Aorta (tissue), 5 donors: ENCODE results near the gene STK32A. TPM values are rescaled to one million over a fixed set of nuclear protein-coding genes. Genes with fewer than 3 reads are reported as not detected.
A peak's percentile ranks its signal among the peaks of the same experiment; 100 is the strongest.

Experiments
- ATAC-seq: fragments of 200-7000 bp; cut with Tn5 transposase; one replicate; pipeline ENCODE4 v1.9.1; 2022; ENCODE audit warnings: moderate library complexity; ENCODE audit not compliant: low FRiP score
- DNase-seq, 2 donors: peaks; one replicate each; pipeline ENCODE4 v3.0.0-alpha.2; 2020
- H3K27ac ChIP-seq, 2 donors: one replicate each; pipeline ENCODE4 v1.5.1; 2013; ENCODE audit warnings: low read length in 2 of 2, mild to moderate bottlenecking in 2 of 2, moderate library complexity in 2 of 2, control low read depth in 1 of 2, inconsistent platforms in 1 of 2, low read depth in 1 of 2
- H3K27me3 ChIP-seq, 2 donors: one replicate each; pipeline ENCODE4 v1.6.1; 2013; ENCODE audit warnings: control low read depth in 1 of 2, low read length in 1 of 2, mild to moderate bottlenecking in 1 of 2, moderate library complexity in 1 of 2; ENCODE audit not compliant: insufficient read depth in 2 of 2, control insufficient read depth in 1 of 2
- H3K36me3 ChIP-seq, 2 donors: one replicate each; pipeline ENCODE4 v1.6.1; 2013; ENCODE audit warnings: control low read depth in 1 of 2, low read length in 1 of 2, mild to moderate bottlenecking in 1 of 2; ENCODE audit not compliant: insufficient read depth in 2 of 2, control insufficient read depth in 1 of 2
- H3K4me1 ChIP-seq, 2 donors: one replicate each; pipeline ENCODE4 v1.6.1; 2013; ENCODE audit warnings: low read length in 2 of 2, control low read depth in 1 of 2, mild to moderate bottlenecking in 1 of 2, moderate library complexity in 1 of 2; ENCODE audit not compliant: insufficient read depth in 2 of 2, control insufficient read depth in 1 of 2
- H3K4me3 ChIP-seq, 2 donors: one replicate each; pipeline ENCODE4 v1.5.1; 2013; ENCODE audit warnings: low read length in 2 of 2, control low read depth in 1 of 2, mild to moderate bottlenecking in 1 of 2
- H3K9me3 ChIP-seq: one replicate; pipeline ENCODE4 v1.6.1; 2013; ENCODE audit warnings: mild to moderate bottlenecking, low read length; ENCODE audit not compliant: control insufficient read depth
- WGBS, 2 donors: extraction: QIAGEN DNeasy Blood & Tissue Kit; methylation state at CpG; one replicate each; pipeline ENCODE4 v1.1.7; 2013; 5-methylcytosine and 5-hydroxymethylcytosine counted together
- intact Hi-C, 2 donors: fragments of 100-400 bp; cut with DNase I; formaldehyde crosslinking; loops; one replicate each; pipeline versions ENCODE4 v1.14.2 to v1.15.0; 2022
- polyA plus RNA-seq, 2 donors: library from polyadenylated mRNA; stranded (reverse); fragments of 200-250 nt; gene quantifications; one replicate each; pipeline ENCODE4 v1.2.3, GENCODE V29; 2013
- total RNA-seq, 2 donors: library from RNA; stranded (reverse); fragmentation: NEBNext Ultra II Directional; extraction: Animal tissue kit (Norgen Biotek cat#: 25700); gene quantifications; one replicate each; pipeline ENCODE4 v1.2.1, GENCODE V29; 2021
- donor health status: healthy with polysubstance abuse.
- donor health status: Bipolar disorder and iron deficiency.
- donor health status: DM: no; HTN: no; CAD: no.
- donor health status: DM: no; HTN: no; CAD: no.
- donor health status: DM: yes; HTN: yes; CAD: no.

Gene STK32A
- total and polyA plus RNA-seq, 4 donors, result 3.4 to 14.5 (median 5.5) TPM

- Histone ChIP-seq H3K36me3 (peaks cover 0 to 2% of the 10 kb centered on the region in 2 donors), H3K27ac (no peak overlapping the region), H3K27me3 (no peaks in the 10 kb centered on the region), H3K9me3 (no peaks in the 10 kb centered on the region), H3K4me3 (no peak overlapping the region), H3K4me1 (no peaks in the 10 kb centered on the region)
- no peak for DNase-seq
- intact Hi-C loops, result no loop called here
- 70 to 73% methylated on average over 6 of the region's 6 CpGs for WGBS, 2 donors
- no peak for ATAC-seq
Measured at GRCh38 chr5:147384346-147385193, 149.7 kb downstream of the STK32A start.

DNA sequence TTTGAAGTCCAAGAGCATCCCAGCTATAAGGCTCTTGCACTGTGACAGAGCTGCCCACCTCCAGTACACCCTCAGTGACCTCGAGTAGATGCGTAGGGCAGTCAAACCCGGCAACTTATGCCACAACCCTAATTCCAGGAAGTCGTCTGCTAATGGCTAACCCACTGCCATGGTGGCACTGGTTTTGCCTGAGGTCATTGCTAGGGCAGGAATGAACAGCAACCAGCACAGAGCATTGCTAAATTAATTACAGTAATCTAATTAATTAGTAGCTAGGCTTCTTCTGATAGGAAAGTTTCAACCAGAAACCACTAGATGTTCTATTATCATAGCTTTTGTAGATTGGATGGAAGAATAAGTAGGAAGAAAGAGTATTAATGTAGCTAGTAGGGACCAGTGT lies 152.3 kb downstream of the STK32A start:
- no peaks in the 10 kb centered on the region for H3K27me3 ChIP-seq
- no peak overlapping the region for H3K4me3 ChIP-seq
- H3K4me1 ChIP-seq, result no peaks in the 10 kb centered on the region
- WGBS, 2 donors, result 79 to 85% methylated on average over 4 of the region's 4 CpGs
- DNase-seq, result no peak
- ATAC-seq, result no peak
- peaks cover 0 to 2% of the 10 kb centered on the region in 2 donors for H3K36me3 ChIP-seq
- peak overlapping the region in 1 of 2 donors; percentile 40 for H3K27ac ChIP-seq
- intact Hi-C loops, result no loop called here
- no peaks in the 10 kb centered on the region for H3K9me3 ChIP-seq

- DNase-seq, result no peak
- 69 to 75% methylated on average over 7 of the region's 7 CpGs for WGBS, 2 donors
- peak overlapping the region; percentile 18 to 26 for H3K27ac ChIP-seq
Measured at GRCh38 chr5:147388184-147389108, 153.6 kb downstream of the STK32A start.

GRCh38 chr5:147390654-147391225 lies 155.9 kb downstream of the STK32A start:
- no peaks in the 10 kb centered on the region for H3K27me3 ChIP-seq
- ATAC-seq (no peak), DNase-seq (no peak)
- no peaks in the 10 kb centered on the region for H3K4me1 ChIP-seq
- no peak overlapping the region for H3K4me3 ChIP-seq
- H3K9me3 ChIP-seq, result no peaks in the 10 kb centered on the region
- 52 to 56% methylated on average over 3 of the region's 3 CpGs for WGBS, 2 donors
- intact Hi-C loops, result no loop called here
- peak overlapping the region in 1 of 2 donors; percentile 30 for H3K27ac ChIP-seq
- H3K36me3 ChIP-seq, result peaks cover 0 to 4% of the 10 kb centered on the region in 2 donors

More at GRCh38 chr5:147388184-147389108, 153.6 kb downstream of the STK32A start:
- intact Hi-C loops, result no loop called here
- H3K36me3 ChIP-seq, result peaks cover 0 to 2% of the 10 kb centered on the region in 2 donors
- H3K27me3 ChIP-seq, result no peaks in the 10 kb centered on the region
- no peaks in the 10 kb centered on the region for H3K4me1 ChIP-seq
- H3K4me3 ChIP-seq, result no peak overlapping the region
- ATAC-seq, result no peak
- H3K9me3 ChIP-seq, result no peaks in the 10 kb centered on the region

DNA sequence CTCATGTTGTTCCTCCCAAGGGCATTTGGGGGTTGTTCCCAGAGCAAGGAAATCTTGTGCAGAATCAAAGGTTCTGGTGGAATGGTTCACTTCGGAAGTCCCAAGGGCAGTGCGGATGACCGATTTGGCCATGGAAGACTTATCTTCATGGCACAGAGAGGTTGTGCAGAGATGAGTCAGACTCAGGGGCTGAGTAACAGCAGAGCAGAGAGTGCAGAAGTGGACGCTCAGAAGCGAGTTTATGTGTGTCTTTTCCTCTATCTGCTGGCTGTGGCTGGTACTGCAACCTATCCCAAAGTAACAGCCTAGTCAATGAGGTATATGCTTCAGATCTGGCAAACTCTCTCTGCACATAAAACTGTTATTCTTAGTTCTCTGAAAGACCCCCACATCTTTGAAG lies 157.0 kb downstream of the STK32A start:
- no peaks in the 10 kb centered on the region for H3K9me3 ChIP-seq
- no peak overlapping the region for H3K4me3 ChIP-seq
- H3K27me3 ChIP-seq, result no peaks in the 10 kb centered on the region
- H3K4me1 ChIP-seq, result no peaks in the 10 kb centered on the region
- intact Hi-C loops, result no loop called here
- ATAC-seq (peak; percentile 84), DNase-seq (peak in 1 of 2 donors; percentile 71)
- no peak overlapping the region for H3K27ac ChIP-seq
- WGBS, 2 donors, result 40 to 47% methylated on average over 5 of the region's 5 CpGs
- H3K36me3 ChIP-seq, result peaks cover 0 to 9% of the 10 kb centered on the region in 2 donors

- Histone ChIP-seq H3K4me3 (no peak overlapping the region), H3K36me3 (peaks cover 0 to 15% of the 10 kb centered on the region in 2 donors), H3K27ac (no peak overlapping the region), H3K27me3 (no peaks in the 10 kb centered on the region), H3K9me3 (no peaks in the 10 kb centered on the region), H3K4me1 (no peaks in the 10 kb centered on the region)
- no peak for DNase-seq
- intact Hi-C loops, result no loop called here
- no peak for ATAC-seq
- 73 to 74% methylated on average over 15 of the region's 15 CpGs for WGBS, 2 donors
Measured at GRCh38 chr5:147393874-147394672, 159.2 kb downstream of the STK32A start.

DNA sequence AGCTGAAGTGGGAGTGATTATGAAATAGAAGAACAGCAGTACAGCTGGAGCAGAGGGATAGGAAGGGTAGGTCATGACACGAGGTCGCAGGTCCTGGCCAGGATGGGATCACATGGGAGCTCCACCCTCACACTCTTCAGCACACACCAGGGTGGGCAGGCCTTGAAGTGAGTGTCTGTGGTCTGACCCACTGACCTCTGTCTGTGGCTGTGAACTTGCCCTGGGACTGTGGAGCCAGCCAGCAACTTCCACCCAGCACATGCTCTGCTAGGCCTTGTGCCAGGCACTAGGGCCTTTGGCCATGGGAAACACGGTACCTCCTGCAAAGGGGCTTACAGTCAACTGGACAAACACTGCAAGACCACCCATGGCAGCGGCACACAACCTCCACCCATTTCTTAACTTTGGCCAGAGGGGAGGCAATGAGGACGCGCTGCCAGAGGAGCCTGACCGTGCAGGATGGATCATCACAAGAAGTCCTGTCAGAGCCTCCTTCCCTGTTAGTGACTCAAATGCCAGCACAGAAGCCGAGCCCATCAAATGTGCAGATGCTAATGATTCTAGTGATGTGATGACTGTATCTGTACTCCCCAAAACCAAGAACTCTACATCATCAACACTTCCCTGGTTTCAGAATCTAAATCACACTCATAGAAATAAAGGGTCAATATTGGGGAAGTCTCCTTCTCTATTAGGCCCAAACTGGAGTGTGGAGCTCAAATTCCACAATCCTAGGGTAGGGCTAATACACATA lies 161.4 kb downstream of the STK32A start:
- DNase-seq, result peak; percentile 59 to 77
- no peak overlapping the region for H3K27ac ChIP-seq

More for the DNA sequence above, 161.4 kb downstream of the STK32A start:
- WGBS, 2 donors, result 70 to 87% methylated on average over 8 of the region's 8 CpGs
- Histone ChIP-seq H3K27me3 (no peaks in the 10 kb centered on the region), H3K4me1 (no peaks in the 10 kb centered on the region), H3K9me3 (no peaks in the 10 kb centered on the region), H3K4me3 (no peak overlapping the region), H3K36me3 (peaks cover under 1 to 18% of the 10 kb centered on the region in 2 donors)
- intact Hi-C loops, result no loop called here
- peak; percentile 63 for ATAC-seq
